GM12878 (cell line): ENCODE data around the gene EFNA2. TPM values are rescaled to one million over a fixed set of nuclear protein-coding genes. Genes with fewer than 3 reads are reported as not detected.
"Not testable (repeated sequence)": the region's sequence is repeated elsewhere in the genome, so short reads cannot be mapped to it uniquely, and the experiment has no call there.

ENCODE experiments used
- ATAC-seq: fragments of 200-7000 bp; cut with Tn5 transposase; 3 replicates; pipeline ENCODE4 v1.9.1; 2020; ENCODE audit warnings: mild to moderate bottlenecking, moderate library complexity
- BruUV-seq: library from RNA; stranded (reverse); fragments of 400-500 nt; replicated peaks from 2 replicates; lab custom pipeline; 2021; lab: Mats Ljungman, UMichigan
- CTCF ChIA-PET: fragments of 300-600 bp; sonication (Branson Sonifier 250); formaldehyde crosslinking; extraction: SDS; loops from one replicate; lab custom pipeline; 2021; ENCODE audit warnings: inconsistent platforms; lab: Yijun Ruan, JAX
- POLR2A ChIA-PET: fragments of 350-600 bp; formaldehyde crosslinking; extraction: SDS; loops from one replicate; lab custom pipeline; 2021; ENCODE audit warnings: inconsistent platforms; lab: Charles Lee
- RAD21 ChIA-PET: fragments of 300-600 bp; sonication (Branson Sonifier 250); formaldehyde crosslinking; loops from one replicate; lab custom pipeline; 2023; ENCODE audit warnings: antibody characterized with exemption; ENCODE audit not compliant: unreplicated experiment; lab: Charles Lee
- SMC1A ChIA-PET: fragments of 300-600 bp; sonication (Branson Sonifier 250); formaldehyde crosslinking; loops from one replicate; lab custom pipeline; 2023; ENCODE audit not compliant: unreplicated experiment, uncharacterized antibody; lab: Charles Lee
- DNase-seq: peaks from one replicate; pipeline ENCODE4 v3.0.0-alpha.2; 2011; ENCODE audit warnings: low read depth, low spot score
- FAIRE-seq: peaks from 3 replicates; lab custom pipeline; 2011; peaks lifted over from hg19 to GRCh38; lab: Jason Lieb, UNC
- H2AFZ ChIP-seq: 2 replicates; pipeline ENCODE4 v1.6.0; 2011; ENCODE audit warnings: low read depth, low read length, control low read depth; ENCODE audit not compliant: control insufficient read depth
- H3K27ac ChIP-seq: 2 replicates; pipeline ENCODE4 v1.5.1; 2011; ENCODE audit warnings: control low read depth; ENCODE audit not compliant: control insufficient read depth, insufficient read depth
- H3K27me3 ChIP-seq, 2 experiments: replicated peaks in 1 of 2; 2 replicates each; pipeline versions ENCODE4 v1.6.0 to v1.6.1; 2011; ENCODE audit warnings: low read length in 1 of 2; ENCODE audit not compliant: control insufficient read depth in 2 of 2, insufficient read depth in 2 of 2
- H3K36me3 ChIP-seq, 2 experiments: 2 replicates each; pipeline ENCODE4 v1.5.1; 2011; ENCODE audit warnings: low read length in 1 of 2; ENCODE audit not compliant: control insufficient read depth in 2 of 2, insufficient read depth in 2 of 2
- H3K4me1 ChIP-seq: 2 replicates; pipeline ENCODE4 v1.6.1; 2011; ENCODE audit warnings: mild to moderate bottlenecking, low read length, moderate library complexity, mixed read lengths; ENCODE audit not compliant: control insufficient read depth, insufficient read depth
- H3K4me2 ChIP-seq: 2 replicates; pipeline ENCODE4 v1.6.0; 2011; ENCODE audit warnings: control low read depth; ENCODE audit not compliant: control insufficient read depth, insufficient read depth
- H3K4me3 ChIP-seq: fragments of 200-600 bp; sonication (generic); 2 replicates; pipeline ENCODE4 v1.5.1; 2016
- H3K79me2 ChIP-seq: 2 replicates; pipeline ENCODE4 v1.6.0; 2011; ENCODE audit warnings: low read length; ENCODE audit not compliant: control insufficient read depth, insufficient read depth
- H3K9ac ChIP-seq: 2 replicates; pipeline ENCODE4 v1.8.0; 2011; ENCODE audit warnings: low read length, control low read depth, mixed read lengths; ENCODE audit not compliant: control insufficient read depth, insufficient read depth
- H3K9me3 ChIP-seq: replicated peaks from 3 replicates; pipeline ENCODE4 v1.5.1; 2011; ENCODE audit warnings: mild to moderate bottlenecking, low read length; ENCODE audit not compliant: control insufficient read depth, insufficient read depth
- H4K20me1 ChIP-seq: 2 replicates; pipeline ENCODE4 v1.6.0; 2011; ENCODE audit not compliant: control insufficient read depth, insufficient read depth
- CHD2 ChIP-seq: IDR thresholded peaks from 2 replicates; pipeline ENCODE4 v1.6.1; 2011; ENCODE audit warnings: low read depth, low read length, improper control_type of control experiment, borderline replicate concordance
- NFXL1 ChIP-seq: fragments of 450-650 bp; IDR thresholded peaks from 2 replicates; pipeline ENCODE4 v1.6.1; 2017; ENCODE audit warnings: antibody characterized with exemption, mild to moderate bottlenecking, borderline replicate concordance
- SREBF2 ChIP-seq: IDR thresholded peaks from 2 replicates; pipeline ENCODE4 v1.6.1; 2012; ENCODE audit warnings: mild to moderate bottlenecking, low read length
- WGBS: methylation state at CpG from one replicate; pipeline ENCODE4 v1.1.6; 2016; ENCODE audit warnings: low lambda C conversion rate; ENCODE audit not compliant: insufficient replicate concordance, insufficient coverage; ENCODE audit errors: missing lambda C conversion rate; 5-methylcytosine and 5-hydroxymethylcytosine counted together
- in situ Hi-C: fragments of 300-500 bp; cut with MboI; formaldehyde crosslinking; loops from 9 replicates; pipeline ENCODE4 v1.14.3; 2018; ENCODE audit warnings: mixed read lengths
- intact Hi-C: fragments of 100-400 bp; cut with micrococcal nuclease; formaldehyde crosslinking; loops from one replicate; pipeline ENCODE4 v1.14.2; 2022; ENCODE audit not compliant: unreplicated experiment
- polyA plus RNA-seq, 11 experiments: library from polyadenylated mRNA; depleted of rRNA in 4 of 11; unstranded in 6 of 11; stranded (reverse) in 5 of 11; fragments of >200 nt; fragmentation: Nextera tagmentation in 4 of 11; fragmentation: Illumina TruSeq in 1 of 11; extraction: Ambion mirVana in 4 of 11; extraction: Trizol in 1 of 11; gene quantifications; 1 replicate in 1 of 11; 2 replicates in 10 of 11; pipeline versions ENCODE4 v1.2.1 to v1.2.3, GENCODE V29; 2011 to 2016; ENCODE audit warnings: inconsistent platforms in 2 of 11, missing spikeins in 2 of 11, low read depth in 1 of 11
- total RNA-seq, 4 experiments: library from RNA; depleted of rRNA in 3 of 4; stranded (reverse); fragments of >200 nt in 3 of 4; fragmentation: Illumina TruSeq in 1 of 4; extraction: Trizol in 1 of 4; gene quantifications; 2 replicates each; pipeline versions ENCODE4 v1.2.1 to v1.2.3, GENCODE V29; 2013 to 2021

EFNA2 gene
- total and polyA plus RNA-seq, 10 of the 15 experiments (the other 5 are each of a cell fraction or from before 2014, with no cell fraction given): not detected

DNA sequence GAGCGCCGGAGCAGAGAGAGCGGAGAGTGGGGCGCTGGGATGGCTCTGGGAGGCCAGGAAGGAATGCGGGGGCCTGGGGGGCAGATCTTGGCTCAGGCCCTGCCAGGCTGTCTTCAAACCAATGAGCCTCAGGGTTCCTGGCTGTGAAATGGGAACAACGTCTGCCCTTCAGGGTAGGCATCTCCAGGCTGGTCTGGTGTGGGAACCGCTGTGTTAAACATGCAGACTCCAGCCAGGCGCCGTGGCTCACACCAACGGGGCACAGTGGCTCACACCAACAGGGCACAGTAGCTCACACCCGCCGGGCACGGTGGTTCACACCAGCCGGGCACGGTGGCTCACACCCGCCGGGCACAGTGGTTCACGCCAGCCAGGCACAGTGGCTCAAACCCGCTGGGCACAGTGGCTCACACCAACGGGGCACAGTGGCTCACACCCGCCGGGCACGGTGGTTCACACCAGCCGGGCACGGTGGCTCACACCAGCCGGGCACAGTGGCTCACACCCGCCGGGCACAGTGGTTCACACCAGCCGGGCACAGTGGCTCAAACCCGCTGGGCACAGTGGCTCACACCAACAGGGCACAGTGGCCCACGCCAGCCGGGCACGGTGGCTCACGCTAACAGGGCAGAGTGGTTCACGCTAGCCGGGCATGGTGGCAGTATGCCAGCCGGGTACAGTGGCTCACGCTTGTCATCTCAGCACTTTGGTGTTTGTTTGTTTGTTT is 40.1 kb downstream of the EFNA2 start (continued):
- no peak for TF ChIP-seq NFXL1
- no peak for TF ChIP-seq CHD2

DNA sequence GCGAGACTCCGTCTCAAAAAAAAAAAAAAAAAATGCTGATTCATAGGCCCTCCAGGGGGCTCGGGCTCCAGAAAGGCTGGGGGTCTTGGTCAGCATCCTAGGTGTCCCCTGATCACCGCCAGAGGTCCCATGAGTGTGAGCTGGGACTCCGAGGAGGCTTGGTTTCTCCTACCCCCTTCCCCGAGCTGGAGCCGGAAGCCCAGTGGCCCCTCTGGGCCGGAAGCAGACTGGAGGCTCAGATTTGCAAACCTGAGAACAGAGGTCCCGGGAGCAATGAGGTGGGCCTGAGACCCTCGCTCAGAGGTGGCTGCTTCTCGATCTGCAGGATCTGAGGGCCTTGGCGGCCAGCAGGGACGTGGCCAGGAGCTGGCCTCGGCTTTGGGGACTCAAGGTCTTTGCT is 41.5 kb downstream of the EFNA2 start:
- Histone ChIP-seq H3K27ac (no peak overlapping the region), H3K9ac (no peak overlapping the region), H3K9me3 (no peaks in the 10 kb centered on the region), H2AFZ (no peak overlapping the region), H3K4me3 (no peak overlapping the region), H3K36me3 (no peaks in the 10 kb centered on the region), H3K4me2 (no peak overlapping the region), H3K27me3 (peaks cover 6 to 10% of the 10 kb centered on the region in 2 experiments; a peak in 3 of 4 replicates), H4K20me1 (no peaks in the 10 kb centered on the region), H3K4me1 (no peaks in the 10 kb centered on the region), H3K79me2 (no peaks in the 10 kb centered on the region)
- no TSS peak for BruUV-seq
- ChIA-PET CTCF (interaction anchor here (1.3 kb wide), 1 partner anchor 11 kb away, joined by 3 read pairs; no protein-coding TSS in a partner anchor), POLR2A (interaction anchor here (0.7 kb wide), 1 partner anchor 139 kb away, joined by 4 read pairs; no protein-coding TSS in a partner anchor), SMC1A (no interaction called here), RAD21 (no interaction called here)
- intact Hi-C loops: no loop called here
- TF ChIP-seq SREBF2: no peak
- no peak for FAIRE-seq
- in situ Hi-C loops: no loop called here
- 42% methylated on average over 12 of the region's 14 CpGs for WGBS
- DNase-seq: no peak
- ATAC-seq: no peak

DNA sequence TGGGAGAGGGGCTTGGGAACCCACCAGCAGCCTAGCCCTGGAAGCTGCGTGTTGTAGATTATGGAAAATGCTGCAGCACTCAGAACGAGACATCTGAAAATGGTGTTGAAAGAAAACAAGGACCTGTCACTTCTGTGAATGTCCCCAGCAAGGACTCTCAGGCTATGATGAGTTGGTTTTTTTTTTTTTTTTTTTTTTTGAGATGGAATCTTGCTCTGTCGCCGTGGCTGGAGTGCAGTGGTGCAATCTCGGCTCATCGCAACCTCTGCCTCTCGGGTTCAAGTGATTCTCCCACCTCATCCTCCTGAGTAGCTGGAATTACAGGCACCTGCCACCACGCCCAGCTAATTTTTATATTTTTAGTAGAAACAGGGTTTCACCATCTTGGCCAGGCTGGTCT is 46.5 kb downstream of the EFNA2 start:
- 55% methylated on average over 6 of the region's 8 CpGs for WGBS
- H3K79me2 ChIP-seq, POLR2A ChIA-PET, RAD21 ChIA-PET, H3K9me3 ChIP-seq, H3K36me3 ChIP-seq, H3K27me3 ChIP-seq, H3K9ac ChIP-seq, H3K4me1 ChIP-seq, H3K4me3 ChIP-seq, intact Hi-C loops, FAIRE-seq, SMC1A ChIA-PET, CTCF ChIA-PET, BruUV-seq, H4K20me1 ChIP-seq, H3K4me2 ChIP-seq, in situ Hi-C loops, ATAC-seq, H3K27ac ChIP-seq, DNase-seq, H2AFZ ChIP-seq: not testable (repeated sequence)
